CD4-positive, alpha-beta T cell (primary cell): ENCODE results near the gene SENP3. TPM values are rescaled to one million over a fixed set of nuclear protein-coding genes. Genes with fewer than 3 reads are reported as not detected.

ENCODE experiments used
- ATAC-seq: fragments of 200-7000 bp; cut with Tn5 transposase; one replicate; pipeline ENCODE4 v1.10.0; 2022; ENCODE audit warnings: mild to moderate bottlenecking; ENCODE audit not compliant: poor library complexity
- CTCF ChIA-PET: fragments of 350-600 bp; sonication (Branson Sonifier 250); formaldehyde crosslinking; loops from one replicate; lab custom pipeline; 2021; ENCODE audit warnings: antibody characterized with exemption, inconsistent platforms; lab: Charles Lee
- POLR2A ChIA-PET: fragments of 350-600 bp; sonication (Branson Sonifier 250); formaldehyde crosslinking; loops from one replicate; lab custom pipeline; 2021; ENCODE audit warnings: antibody characterized with exemption, inconsistent platforms; lab: Charles Lee
- DNase-seq, 14 experiments: peaks; one replicate each; pipeline ENCODE4 v3.0.0-alpha.2; 2013 to 2020; ENCODE audit warnings: mixed read lengths in 2 of 14
- H3K27ac ChIP-seq, 2 donors: one replicate each; pipeline versions ENCODE4 v1.5.1 to v1.7.0; 2013; ENCODE audit warnings: low read length in 2 of 2, low read depth in 1 of 2, mild to moderate bottlenecking in 1 of 2
- H3K27me3 ChIP-seq, 2 experiments: 1 replicate in 1 of 2; 2 replicates in 1 of 2; pipeline versions ENCODE4 v1.6.1 to v1.7.0; 2013; ENCODE audit warnings: low read length in 2 of 2, control low read depth in 1 of 2, mild to moderate bottlenecking in 1 of 2, moderate library complexity in 1 of 2; ENCODE audit not compliant: insufficient read depth in 2 of 2, control insufficient read depth in 1 of 2
- H3K36me3 ChIP-seq: one replicate; pipeline ENCODE4 v1.6.1; 2013; ENCODE audit warnings: low read length, control low read depth; ENCODE audit not compliant: insufficient read depth
- H3K4me1 ChIP-seq: one replicate; pipeline ENCODE4 v1.6.1; 2013; ENCODE audit warnings: low read length, control low read depth; ENCODE audit not compliant: insufficient read depth
- H3K4me3 ChIP-seq: one replicate; pipeline ENCODE4 v1.5.1; 2013; ENCODE audit warnings: mild to moderate bottlenecking, low read length, moderate library complexity
- H3K9me3 ChIP-seq, 2 experiments: 1 replicate in 1 of 2; 2 replicates in 1 of 2; pipeline versions ENCODE4 v1.6.1 to v1.7.0; 2013; ENCODE audit warnings: low read length in 2 of 2, mild to moderate bottlenecking in 2 of 2, control low read depth in 1 of 2, moderate library complexity in 1 of 2; ENCODE audit not compliant: control insufficient read depth in 1 of 2, insufficient read depth in 1 of 2
- H3K27ac Mint-ChIP-seq: one replicate; pipeline ENCODE4 v1.8.0; 2020; ENCODE audit warnings: mixed read lengths
- H3K27me3 Mint-ChIP-seq: one replicate; pipeline ENCODE4 v1.8.0; 2021; ENCODE audit warnings: mixed read lengths
- H3K36me3 Mint-ChIP-seq: one replicate; pipeline ENCODE4 v1.8.0; 2021; ENCODE audit warnings: low read depth, mixed read lengths
- H3K4me1 Mint-ChIP-seq: one replicate; pipeline ENCODE4 v1.8.0; 2021; ENCODE audit warnings: low read depth, mixed read lengths
- H3K4me3 Mint-ChIP-seq: one replicate; pipeline ENCODE4 v1.8.0; 2020; ENCODE audit warnings: mild to moderate bottlenecking, mixed read lengths
- H3K9me3 Mint-ChIP-seq: one replicate; pipeline ENCODE4 v1.8.0; 2020; ENCODE audit warnings: mixed read lengths
- CTCF ChIP-seq: fragments of 200-600 bp; IDR thresholded peaks from one replicate; pipeline ENCODE4 v1.8.0; 2022; ENCODE audit warnings: antibody characterized with exemption, mild to moderate bottlenecking
- intact Hi-C, 2 experiments: fragments of 100-400 bp; cut with DNase I in 1 of 2; cut with micrococcal nuclease in 1 of 2; formaldehyde crosslinking; loops; one replicate each; pipeline versions ENCODE4 v1.15.1 to v1.9.0; 2023 to 2025; cut with DNase I, micrococcal nuclease
- total RNA-seq, 174 experiments: library from RNA in 2 of 174; stranded (reverse) in 2 of 174; gene quantifications; one replicate each; pipeline ENCODE4 v1.2.3 and lab custom pipeline; 2021 to 2026

Gene SENP3
- total RNA-seq, 2 experiments from 2014 or later, result 27.7 to 28.9 TPM

- intact Hi-C loops, result loop anchor here (1.0 to 5.0 kb wide), 2 partner anchors 9 to 268 kb away; partner anchors contain the start of gene MPDU1 (in 1 of the 2)
- Histone ChIP-seq H3K4me3 (peak overlapping the region; percentile 100), H3K27ac (peak overlapping the region; percentile 77 to 96), H3K4me1 (peaks cover 65% of the 10 kb centered on the region), H3K36me3 (peaks cover 76% of the 10 kb centered on the region), H3K9me3 (no peaks in the 10 kb centered on the region), H3K27me3 (no peaks in the 10 kb centered on the region)
- ATAC-seq (no peak), DNase-seq (no peak)
- H3K36me3 Mint-ChIP-seq, result peaks cover 89% of the 10 kb centered on the region
- peak overlapping the region; percentile 99 for H3K27ac Mint-ChIP-seq
- peaks cover 3% of the 10 kb centered on the region for H3K27me3 Mint-ChIP-seq
- no peaks in the 10 kb centered on the region for H3K9me3 Mint-ChIP-seq
- CTCF ChIA-PET, result interaction anchor here (0.9 to 2.4 kb wide), 4 partner anchors 14 to 137 kb away, joined by 3 to 15 read pairs (median 8); partner anchors contain the start of gene WRAP53
- TF ChIP-seq CTCF, result no peak
- H3K4me3 Mint-ChIP-seq, result peak overlapping the region; percentile 99
- POLR2A ChIA-PET, result interaction anchor here (0.6 to 7.0 kb wide), 20 partner anchors 8 to 539 kb away, joined by 3 to 143 read pairs (median 4); partner anchors contain the start of genes CTDNEP1, DVL2, FXR2 and MPDU1
- peaks cover 65% of the 10 kb centered on the region for H3K4me1 Mint-ChIP-seq
Observed at GRCh38 chr17:7574176-7574953, 12.6 kb downstream of the SENP3 start.

GRCh38 chr17:7575481-7575883 lies 13.8 kb downstream of the SENP3 start:
- H3K27ac ChIP-seq, result peak overlapping the region in 1 of 2 donors; percentile 38
- peak overlapping the region; percentile 99 for H3K4me3 Mint-ChIP-seq
- no peaks in the 10 kb centered on the region for H3K9me3 Mint-ChIP-seq
- peaks cover 87% of the 10 kb centered on the region for H3K36me3 Mint-ChIP-seq
- TF ChIP-seq CTCF, result no peak
- peaks cover 67% of the 10 kb centered on the region for H3K36me3 ChIP-seq
- POLR2A ChIA-PET, result interaction anchor here (0.5 to 7.0 kb wide), 9 partner anchors 9 to 139 kb away, joined by 3 to 143 read pairs (median 5); partner anchors contain the start of genes FXR2, MPDU1, SENP3 and TP53
- H3K4me1 ChIP-seq, result peaks cover 73% of the 10 kb centered on the region
- CTCF ChIA-PET, result interaction anchor here (2.3 kb wide), 2 partner anchors 14 to 113 kb away, joined by 8 to 15 read pairs; partner anchors contain the start of gene WRAP53
- peaks cover 3% of the 10 kb centered on the region for H3K27me3 Mint-ChIP-seq
- no peak overlapping the region for H3K4me3 ChIP-seq
- DNase-seq, result no peak
- H3K4me1 Mint-ChIP-seq, result peaks cover 77% of the 10 kb centered on the region
- H3K27me3 ChIP-seq, result no peaks in the 10 kb centered on the region
- intact Hi-C loops, result no loop called here
- no peak for ATAC-seq
- H3K9me3 ChIP-seq, result no peaks in the 10 kb centered on the region
- H3K27ac Mint-ChIP-seq, result peak overlapping the region; percentile 99

GRCh38 chr17:7575959-7576358 lies 14.2 kb downstream of the SENP3 start:
- Mint-ChIP-seq H3K9me3 (no peaks in the 10 kb centered on the region), H3K27ac (peak overlapping the region; percentile 99), H3K27me3 (peaks cover 3% of the 10 kb centered on the region), H3K4me1 (peaks cover 81% of the 10 kb centered on the region), H3K36me3 (peaks cover 88% of the 10 kb centered on the region), H3K4me3 (peak overlapping the region; percentile 70)
- ChIA-PET CTCF (interaction anchor here (0.7 kb wide), 1 partner anchor 112 kb away, joined by 3 read pairs; no protein-coding TSS in a partner anchor), POLR2A (interaction anchor here (0.6 to 7.0 kb wide), 8 partner anchors 9 to 139 kb away, joined by 3 to 143 read pairs (median 5); partner anchors contain the start of genes FXR2, MPDU1, SENP3 and TP53)
- TF ChIP-seq CTCF, result no peak
- H3K27me3 ChIP-seq, result no peaks in the 10 kb centered on the region
- peaks cover 73% of the 10 kb centered on the region for H3K4me1 ChIP-seq
- DNase-seq (no peak), ATAC-seq (no peak)
- H3K27ac ChIP-seq, result no peak overlapping the region
- intact Hi-C loops, result no loop called here
- no peak overlapping the region for H3K4me3 ChIP-seq
- H3K36me3 ChIP-seq, result peaks cover 63% of the 10 kb centered on the region
- H3K9me3 ChIP-seq, result no peaks in the 10 kb centered on the region
